ENCODE data around the gene ARHGDIB. TPM values are rescaled to one million over a fixed set of nuclear protein-coding genes. Genes with fewer than 3 reads are reported as not detected.

ARHGDIB gene
- total and polyA plus RNA-seq, 2 of the 4 experiments (the other 2 are of a cell fraction), result 24.9 to 30.7 TPM

DNA sequence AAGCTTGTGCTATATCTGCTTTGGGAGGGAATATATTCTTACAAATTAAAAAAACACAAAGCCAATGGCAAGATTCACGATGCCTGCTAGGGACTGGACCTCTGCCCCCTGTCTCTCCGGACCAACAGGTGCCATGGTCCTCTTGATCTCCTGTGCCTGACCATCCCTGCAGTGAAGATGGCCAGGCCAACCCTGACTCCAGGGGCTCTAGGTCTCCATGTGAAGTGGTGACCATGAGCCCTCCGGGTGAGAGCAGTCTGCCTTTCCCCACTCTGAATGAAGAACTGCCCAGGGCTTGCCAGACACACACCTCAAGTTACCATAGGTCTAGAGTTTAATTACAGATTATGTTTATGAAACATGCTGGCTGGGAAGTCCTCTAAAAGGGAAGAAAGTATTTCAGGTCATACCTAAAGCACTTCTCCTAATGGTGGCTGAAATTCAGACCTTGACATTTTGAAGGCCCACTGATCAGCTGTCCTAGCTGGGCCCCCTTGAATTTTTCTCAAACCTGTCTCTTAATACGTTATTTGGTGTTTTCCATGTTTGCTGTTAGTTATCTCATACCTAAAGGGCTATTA, 1.4 kb downstream of the ARHGDIB start:
- WGBS, 2 experiments (ENCODE audit: extremely low coverage in 2 of 2, insufficient read length in 1 of 2), result 90% methylated on average over 2 of the region's 4 CpGs; no CpG with 5 or more reads in 1 of the 2 experiments
- no peak overlapping the region for H3K27ac ChIP-seq (ENCODE audit: insufficient read depth, low read length)

More for the DNA sequence above, 1.4 kb downstream of the ARHGDIB start:
- Histone ChIP-seq H3K23ac (ENCODE audit: low read depth, low read length) (no peak overlapping the region), H2BK5ac (ENCODE audit: low read depth, low read length, poor library complexity, severe bottlenecking) (no peak overlapping the region), H2BK15ac (ENCODE audit: low read depth, low read length) (no peak overlapping the region), H3K9me1 (ENCODE audit: insufficient read depth, low read length) (peaks cover 3% of the 10 kb centered on the region; the same call in 1 of the 2 replicates), H2AK5ac (ENCODE audit: low read depth, low read length) (no peak overlapping the region), H3K56ac (ENCODE audit: extremely low read depth, insufficient read depth, low read length) (no peak overlapping the region), H3K18ac (ENCODE audit: low read depth, low read length) (no peak overlapping the region), H4K20me1 (ENCODE audit: insufficient read depth, low read length) (no peaks in the 10 kb centered on the region), H3K4ac (ENCODE audit: low read depth, low read length) (no peak overlapping the region), H2BK120ac (ENCODE audit: low read depth, low read length) (no peak overlapping the region), H4K8ac (ENCODE audit: low read depth in 2 of 2, low read length in 2 of 2) (no peak overlapping the region), H2AK9ac (replicated peaks; ENCODE audit: low read depth, low read length, poor library complexity) (no peak overlapping the region), H4K91ac (ENCODE audit: insufficient read depth, low read depth, low read length) (no peak overlapping the region), H3K14ac (replicated peaks; ENCODE audit: low read depth, low read length) (no peak overlapping the region), H3K9me3 (ENCODE audit: control insufficient read depth, insufficient read depth, low read length) (no peaks in the 10 kb centered on the region), H3K9ac (ENCODE audit: low read depth, low read length) (no peak overlapping the region), H3K4me3 (ENCODE audit: insufficient read depth, low read depth, low read length) (no peak overlapping the region), H3K4me1 (ENCODE audit: control insufficient read depth, insufficient read depth, low read length) (peaks cover 3% of the 10 kb centered on the region; the same call in 1 of the 2 replicates), H4K5ac (ENCODE audit: low read depth, low read length) (no peak overlapping the region), H3K36me3 (ENCODE audit: control insufficient read depth, insufficient read depth, low read length) (no peaks in the 10 kb centered on the region), H3K4me2 (ENCODE audit: low read depth, low read length) (no peak overlapping the region), H2BK20ac (ENCODE audit: low read depth, low read length) (no peak overlapping the region; the same call in 1 of the 2 replicates), H2AFZ (replicated peaks; ENCODE audit: low read length, poor library complexity) (no peak overlapping the region), H3K27me3 (ENCODE audit: control insufficient read depth, insufficient read depth, low read length) (no peaks in the 10 kb centered on the region), H3K79me1 (ENCODE audit: low read depth in 1 of 2, low read length in 2 of 2) (no peaks in the 10 kb centered on the region)
- BruUV-seq (replicated peaks), result no TSS peak
- no peak for TF ChIP-seq BHLHE40 (IDR thresholded peaks at IDR 0.05; ENCODE audit: low read depth, low read length)
- TF ChIP-seq, protein P1, sequence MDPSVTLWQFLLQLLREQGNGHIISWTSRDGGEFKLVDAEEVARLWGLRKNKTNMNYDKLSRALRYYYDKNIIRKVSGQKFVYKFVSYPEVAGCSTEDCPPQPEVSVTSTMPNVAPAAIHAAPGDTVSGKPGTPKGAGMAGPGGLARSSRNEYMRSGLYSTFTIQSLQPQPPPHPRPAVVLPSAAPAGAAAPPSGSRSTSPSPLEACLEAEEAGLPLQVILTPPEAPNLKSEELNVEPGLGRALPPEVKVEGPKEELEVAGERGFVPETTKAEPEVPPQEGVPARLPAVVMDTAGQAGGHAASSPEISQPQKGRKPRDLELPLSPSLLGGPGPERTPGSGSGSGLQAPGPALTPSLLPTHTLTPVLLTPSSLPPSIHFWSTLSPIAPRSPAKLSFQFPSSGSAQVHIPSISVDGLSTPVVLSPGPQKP (IDR thresholded peaks at IDR 0.05; ENCODE audit: borderline replicate concordance, low read depth, low read length), result no peak
- TF ChIP-seq POLR2A (IDR thresholded peaks at IDR 0.05; ENCODE audit: low read depth, low read length), result no peak
- TF ChIP-seq, protein P2, sequence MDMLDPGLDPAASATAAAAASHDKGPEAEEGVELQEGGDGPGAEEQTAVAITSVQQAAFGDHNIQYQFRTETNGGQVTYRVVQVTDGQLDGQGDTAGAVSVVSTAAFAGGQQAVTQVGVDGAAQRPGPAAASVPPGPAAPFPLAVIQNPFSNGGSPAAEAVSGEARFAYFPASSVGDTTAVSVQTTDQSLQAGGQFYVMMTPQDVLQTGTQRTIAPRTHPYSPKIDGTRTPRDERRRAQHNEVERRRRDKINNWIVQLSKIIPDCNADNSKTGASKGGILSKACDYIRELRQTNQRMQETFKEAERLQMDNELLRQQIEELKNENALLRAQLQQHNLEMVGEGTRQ (IDR thresholded peaks at IDR 0.05; ENCODE audit: low read depth, low read length), result no peak
- TF ChIP-seq MAZ (IDR thresholded peaks at IDR 0.05; ENCODE audit: borderline replicate concordance, low read depth, low read length), result no peak
- no peak for TF ChIP-seq SMC3 (IDR thresholded peaks at IDR 0.05; ENCODE audit: low read depth, low read length)
- no peak for ATAC-seq (ENCODE audit: low read depth)
- CTCF ChIA-PET, result no interaction called here
- in situ Hi-C loops (cut with MboI; ENCODE audit: low sequenced_read_pairs) (no loop called here), intact Hi-C loops (cut with micrococcal nuclease) (no loop called here), dilution Hi-C loops (cut with HindIII; ENCODE audit: low sequenced_read_pairs, unreplicated experiment) (no loop called here)
- no peak for DNase-seq
- POLR2A ChIA-PET (ENCODE audit: unreplicated experiment), result no interaction called here
